HTR-8/SVneo (cell line): ENCODE data around the gene ZNF195.
A peak's percentile ranks its signal among the peaks of the same experiment; 100 is the strongest.
"Not testable (repeated sequence)": the region's sequence is repeated elsewhere in the genome, so short reads cannot be mapped to it uniquely, and the experiment has no call there.

Source experiments
- DNase-seq: peaks from one replicate; pipeline ENCODE4 v3.0.0; 2011; ENCODE audit warnings: low spot score, mixed read lengths; ENCODE audit not compliant: insufficient read length
- FAIRE-seq: peaks from 2 replicates; lab custom pipeline; 2011; peaks lifted over from hg19 to GRCh38; lab: Jason Lieb, UNC

The ZNF195 gene

GRCh38 chr11:3378426-3379423 is at the start of gene ZNF195:
Gene ZNF195 (minus strand): TSS chr11:3379146. CDS start chr11:3379040, 106 bp downstream.
- DNase-seq (peak; percentile 98), FAIRE-seq (no peak)

GRCh38 chr11:3428076-3428475 is 49.1 kb upstream of the ZNF195 start:
- FAIRE-seq, DNase-seq: not testable (repeated sequence)

- not testable (repeated sequence) for DNase-seq, FAIRE-seq
Measured at GRCh38 chr11:3426541-3426940, 47.6 kb upstream of the ZNF195 start.

GRCh38 chr11:3423928-3424327 is 45.0 kb upstream of the ZNF195 start:
- DNase-seq, FAIRE-seq: not testable (repeated sequence)

- not testable (repeated sequence) for FAIRE-seq
- peak; percentile 39 for DNase-seq
Measured at GRCh38 chr11:3423138-3423731, 44.3 kb upstream of the ZNF195 start.

- DNase-seq: peak; percentile 71
- not testable (repeated sequence) for FAIRE-seq
Measured at GRCh38 chr11:3422380-3423137, 43.6 kb upstream of the ZNF195 start.

GRCh38 chr11:3421608-3422379 is 42.8 kb upstream of the ZNF195 start:
- not testable (repeated sequence) for DNase-seq, FAIRE-seq

GRCh38 chr11:3420281-3421042 is 41.5 kb upstream of the ZNF195 start:
- not testable (repeated sequence) for DNase-seq, FAIRE-seq

- FAIRE-seq, DNase-seq: not testable (repeated sequence)
Measured at GRCh38 chr11:3419496-3419895, 40.5 kb upstream of the ZNF195 start.

- not testable (repeated sequence) for FAIRE-seq, DNase-seq
Measured at GRCh38 chr11:3417047-3417446, 38.1 kb upstream of the ZNF195 start.

- not testable (repeated sequence) for DNase-seq, FAIRE-seq
Measured at GRCh38 chr11:3415301-3415700, 36.4 kb upstream of the ZNF195 start.

GRCh38 chr11:3413666-3414065 is 34.7 kb upstream of the ZNF195 start:
- FAIRE-seq: not testable (repeated sequence)

GRCh38 chr11:3412837-3413236 is 33.9 kb upstream of the ZNF195 start:
- FAIRE-seq: no peak

More at GRCh38 chr11:3413666-3414065, 34.7 kb upstream of the ZNF195 start:
- DNase-seq: not testable (repeated sequence)

GRCh38 chr11:3408722-3409121 is 29.8 kb upstream of the ZNF195 start:
- not testable (repeated sequence) for FAIRE-seq
- DNase-seq: peak; percentile 57

More at GRCh38 chr11:3412837-3413236, 33.9 kb upstream of the ZNF195 start:
- DNase-seq: no peak

- not testable (repeated sequence) for DNase-seq, FAIRE-seq
Measured at GRCh38 chr11:3408058-3408605, 29.2 kb upstream of the ZNF195 start.

- FAIRE-seq, DNase-seq: not testable (repeated sequence)
Measured at GRCh38 chr11:3406937-3407336, 28.0 kb upstream of the ZNF195 start.

GRCh38 chr11:3406223-3406875 is 27.4 kb upstream of the ZNF195 start:
- DNase-seq, FAIRE-seq: not testable (repeated sequence)
